NB4 (cell line): ENCODE results near the gene GDPD5.
A peak's percentile ranks its signal among the peaks of the same experiment; 100 is the strongest.

Source experiments
- DNase-seq: peaks from one replicate; pipeline ENCODE4 v3.0.0; 2010; ENCODE audit warnings: low read depth
- H3K4me3 ChIP-seq: one replicate; pipeline ENCODE4 v1.5.1; 2011; ENCODE audit warnings: mild to moderate bottlenecking, low read depth, low read length, moderate library complexity
- CTCF ChIP-seq: IDR thresholded peaks from one replicate; pipeline ENCODE4 v1.5.1; 2012; ENCODE audit warnings: low read depth, low read length
- MAX ChIP-seq: IDR thresholded peaks from 2 replicates; pipeline ENCODE4 v1.6.1; 2011; ENCODE audit warnings: low read depth, low read length
- MYC ChIP-seq: IDR thresholded peaks from 2 replicates; pipeline ENCODE4 v1.6.1; 2011; ENCODE audit warnings: low read depth, low read length
- POLR2A ChIP-seq: IDR thresholded peaks from 2 replicates; pipeline ENCODE4 v1.6.1; 2011; ENCODE audit warnings: mild to moderate bottlenecking; ENCODE audit not compliant: insufficient read length; ENCODE audit errors: extremely low read depth

Gene GDPD5

GRCh38 chr11:75536786-75537641 lies 11.3 kb upstream of the GDPD5 start:
- DNase-seq = peak; percentile 53
- TF ChIP-seq MAX = peak; percentile 63; the same call in 1 of the 2 replicates
- TF ChIP-seq CTCF = no peak
- peak; percentile 65 for TF ChIP-seq MYC
- no peak overlapping the region for H3K4me3 ChIP-seq

GRCh38 chr11:75535071-75535470 lies 9.3 kb upstream of the GDPD5 start:
- DNase-seq = no peak
- TF ChIP-seq CTCF = no peak
- TF ChIP-seq POLR2A = no peak
- no peak for TF ChIP-seq MYC
- no peak for TF ChIP-seq MAX
- H3K4me3 ChIP-seq = no peak overlapping the region

- TF ChIP-seq MYC = no peak
- no peak for TF ChIP-seq POLR2A
- no peak for TF ChIP-seq CTCF
- no peak for TF ChIP-seq MAX
- no peak for DNase-seq
- no peak overlapping the region for H3K4me3 ChIP-seq
These were observed 8.7 kb upstream of the GDPD5 start for GRCh38 chr11:75534259-75535069.

- TF ChIP-seq CTCF (no peak), POLR2A (no peak), MAX (no peak), MYC (no peak)
- no peak for DNase-seq
- H3K4me3 ChIP-seq = no peak overlapping the region
These were observed 8.1 kb upstream of the GDPD5 start for GRCh38 chr11:75533896-75534258.

GRCh38 chr11:75532200-75533048 lies 6.7 kb upstream of the GDPD5 start:
- H3K4me3 ChIP-seq = no peak overlapping the region
- peak; percentile 85 for TF ChIP-seq CTCF
- TF ChIP-seq POLR2A = no peak
- peak; percentile 83 for DNase-seq
